Natural killer cell (primary cell): Measurements from ENCODE around the gene SLC9A7. TPM values are rescaled to one million over a fixed set of nuclear protein-coding genes. Genes with fewer than 3 reads are reported as not detected.

Source experiments
- ATAC-seq, 3 donors: fragments of 150-1000 bp in 2 of 3; fragments of 200-7000 bp in 1 of 3; cut with Tn5 transposase; 1 replicate in 1 of 3; 2 replicates in 2 of 3; pipeline ENCODE4 v1.10.0; 2021; ENCODE audit warnings: mild to moderate bottlenecking in 2 of 3, moderate library complexity in 2 of 3
- DNase-seq, 2 donors: peaks; one replicate each; pipeline versions ENCODE4 v3.0.0 to v3.0.0-alpha.2; 2013 to 2021; ENCODE audit warnings: mixed read lengths in 1 of 2
- H3K27ac ChIP-seq: one replicate; pipeline ENCODE4 v1.5.1; 2013; ENCODE audit warnings: mild to moderate bottlenecking, low read length
- H3K27me3 ChIP-seq: one replicate; pipeline ENCODE4 v1.6.1; 2013; ENCODE audit warnings: low read length; ENCODE audit not compliant: control insufficient read depth, insufficient read depth
- H3K36me3 ChIP-seq: one replicate; pipeline ENCODE4 v1.6.1; 2013; ENCODE audit warnings: low read length; ENCODE audit not compliant: control insufficient read depth, insufficient read depth
- H3K4me1 ChIP-seq: one replicate; pipeline ENCODE4 v1.6.1; 2013; ENCODE audit warnings: low read length; ENCODE audit not compliant: control insufficient read depth, insufficient read depth
- H3K4me3 ChIP-seq: one replicate; pipeline ENCODE4 v1.5.1; 2013; ENCODE audit warnings: low read length
- H3K9me3 ChIP-seq: one replicate; pipeline ENCODE4 v1.6.1; 2013; ENCODE audit warnings: low read length; ENCODE audit not compliant: control insufficient read depth, insufficient read depth
- H3K27ac Mint-ChIP-seq, 2 donors: one replicate each; pipeline ENCODE4 v1.8.0; 2022; ENCODE audit warnings: mild to moderate bottlenecking in 2 of 2, mixed read lengths in 2 of 2, moderate library complexity in 1 of 2
- H3K27me3 Mint-ChIP-seq, 2 donors: one replicate each; pipeline ENCODE4 v1.8.0; 2022; ENCODE audit warnings: low read depth in 2 of 2, mixed read lengths in 2 of 2
- H3K36me3 Mint-ChIP-seq: one replicate; pipeline ENCODE4 v1.8.0; 2022; ENCODE audit warnings: mixed read lengths
- H3K4me1 Mint-ChIP-seq, 2 donors: one replicate each; pipeline ENCODE4 v1.8.0; 2022; ENCODE audit warnings: mixed read lengths in 2 of 2
- H3K4me3 Mint-ChIP-seq: one replicate; pipeline ENCODE4 v1.8.0; 2022; ENCODE audit warnings: mild to moderate bottlenecking, moderate library complexity, mixed read lengths
- H3K9me3 Mint-ChIP-seq, 2 donors: one replicate each; pipeline ENCODE4 v1.8.0; 2022; ENCODE audit warnings: mixed read lengths in 2 of 2
- CTCF ChIP-seq: fragments of 200-600 bp; IDR thresholded peaks from one replicate; pipeline ENCODE4 v1.8.0; 2022; ENCODE audit warnings: antibody characterized with exemption
- WGBS: methylation state at CpG from one replicate; pipeline ENCODE4 v1.1.7; 2013; ENCODE audit warnings: missing lambda C conversion rate; ENCODE audit not compliant: insufficient coverage; 5-methylcytosine and 5-hydroxymethylcytosine counted together
- intact Hi-C: fragments of 100-400 bp; cut with micrococcal nuclease; formaldehyde crosslinking; loops from one replicate; pipeline ENCODE4 v1.14.2; 2022
- total RNA-seq, 4 donors: library from RNA; stranded (reverse); fragments of 120-200 nt in 1 of 4; gene quantifications; one replicate each; pipeline versions ENCODE4 v1.2.3 to v1.2.4, GENCODE V29; 2013 to 2022

Gene SLC9A7
- total RNA-seq, 3 donors from 2014 or later (not counting 1 experiment from before 2014, with no cell fraction given): 0.39 to 1.1 (median 0.75) TPM

DNA sequence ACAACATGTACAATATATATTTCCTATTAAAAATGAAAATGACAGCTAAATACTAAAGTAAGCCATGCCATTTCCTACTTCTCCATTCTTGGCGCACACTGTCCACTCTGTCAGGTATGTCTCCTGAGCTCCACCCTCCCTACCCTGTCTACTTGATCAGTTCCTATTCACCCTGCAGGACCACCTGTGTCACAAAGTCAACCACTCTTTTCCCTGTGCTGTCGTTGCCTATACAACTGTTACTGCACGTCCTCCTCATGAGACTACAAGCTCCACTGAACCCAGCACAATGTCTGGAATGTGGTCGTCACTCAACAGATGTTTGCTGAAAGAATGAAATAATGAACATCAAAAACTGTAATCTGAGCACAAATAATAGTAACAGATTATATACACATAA lies 54.9 kb downstream of the SLC9A7 start:
- no peak for ATAC-seq
- no peaks in the 10 kb centered on the region for H3K9me3 ChIP-seq
- intact Hi-C loops: no loop called here

GRCh38 chrX:46698691-46699090 lies 60.2 kb downstream of the SLC9A7 start:
- H3K27ac ChIP-seq: no peak overlapping the region
- 91% methylated on average over 1 of the region's 3 CpGs for WGBS
- H3K4me1 ChIP-seq: no peaks in the 10 kb centered on the region
- H3K27me3 Mint-ChIP-seq: peaks cover 0 to 7% of the 10 kb centered on the region in 2 donors
- H3K9me3 Mint-ChIP-seq: no peaks in the 10 kb centered on the region
- H3K36me3 Mint-ChIP-seq: no peaks in the 10 kb centered on the region
- no peak for TF ChIP-seq CTCF
- ATAC-seq (no peak), DNase-seq (no peak)
- H3K9me3 ChIP-seq: no peaks in the 10 kb centered on the region
- H3K27me3 ChIP-seq: no peaks in the 10 kb centered on the region
- H3K27ac Mint-ChIP-seq: no peak overlapping the region
- no peak overlapping the region for H3K4me3 Mint-ChIP-seq
- intact Hi-C loops: no loop called here
- no peaks in the 10 kb centered on the region for H3K4me1 Mint-ChIP-seq
- H3K36me3 ChIP-seq: no peaks in the 10 kb centered on the region
- no peak overlapping the region for H3K4me3 ChIP-seq

More for the DNA sequence above, 54.9 kb downstream of the SLC9A7 start:
- no peaks in the 10 kb centered on the region for H3K27me3 ChIP-seq
- no peaks in the 10 kb centered on the region for H3K36me3 Mint-ChIP-seq
- H3K4me1 Mint-ChIP-seq: peaks cover 6 to 8% of the 10 kb centered on the region in 2 donors
- TF ChIP-seq CTCF: no peak
- no peak overlapping the region for H3K4me3 ChIP-seq
- H3K4me1 ChIP-seq: peaks cover 5% of the 10 kb centered on the region
- H3K4me3 Mint-ChIP-seq: no peak overlapping the region
- H3K27ac ChIP-seq: no peak overlapping the region
- H3K27me3 Mint-ChIP-seq: peaks cover 0 to 18% of the 10 kb centered on the region in 2 donors
- 78% methylated on average over 3 of the region's 4 CpGs for WGBS
- no peaks in the 10 kb centered on the region for H3K9me3 Mint-ChIP-seq
- DNase-seq: no peak
- no peak overlapping the region for H3K27ac Mint-ChIP-seq
- H3K36me3 ChIP-seq: no peaks in the 10 kb centered on the region

- ATAC-seq (no peak), DNase-seq (no peak)
- Mint-ChIP-seq H3K9me3 (no peaks in the 10 kb centered on the region), H3K27ac (no peak overlapping the region), H3K4me3 (no peak overlapping the region), H3K36me3 (no peaks in the 10 kb centered on the region), H3K27me3 (peaks cover 3 to 17% of the 10 kb centered on the region in 2 donors), H3K4me1 (no peaks in the 10 kb centered on the region)
- H3K27me3 ChIP-seq: no peaks in the 10 kb centered on the region
- intact Hi-C loops: no loop called here
- H3K36me3 ChIP-seq: no peaks in the 10 kb centered on the region
- no peaks in the 10 kb centered on the region for H3K4me1 ChIP-seq
- H3K9me3 ChIP-seq: no peaks in the 10 kb centered on the region
- no peak overlapping the region for H3K27ac ChIP-seq
- no peak for TF ChIP-seq CTCF
- no peak overlapping the region for H3K4me3 ChIP-seq
- no CpG with 5 or more reads among the region's 1 CpG for WGBS
Observed at GRCh38 chrX:46695491-46695890, 63.4 kb downstream of the SLC9A7 start.

GRCh38 chrX:46694549-46694948 lies 64.4 kb downstream of the SLC9A7 start:
- intact Hi-C loops: no loop called here
- no peak overlapping the region for H3K27ac ChIP-seq
- DNase-seq (no peak), ATAC-seq (no peak)
- no peaks in the 10 kb centered on the region for H3K36me3 ChIP-seq
- Mint-ChIP-seq H3K4me1 (no peaks in the 10 kb centered on the region), H3K27ac (no peak overlapping the region), H3K4me3 (no peak overlapping the region), H3K9me3 (no peaks in the 10 kb centered on the region), H3K27me3 (peaks cover 3 to 24% of the 10 kb centered on the region in 2 donors), H3K36me3 (no peaks in the 10 kb centered on the region)
- H3K4me3 ChIP-seq: no peak overlapping the region
- no CpG with 5 or more reads among the region's 2 CpGs for WGBS
- H3K27me3 ChIP-seq: no peaks in the 10 kb centered on the region
- TF ChIP-seq CTCF: no peak
- H3K9me3 ChIP-seq: no peaks in the 10 kb centered on the region
- H3K4me1 ChIP-seq: no peaks in the 10 kb centered on the region
